ENCODE results near the gene LMO7.
"Not testable (repeated sequence)": the region's sequence is repeated elsewhere in the genome, so short reads cannot be mapped to it uniquely, and the experiment has no call there.

LMO7 gene

DNA sequence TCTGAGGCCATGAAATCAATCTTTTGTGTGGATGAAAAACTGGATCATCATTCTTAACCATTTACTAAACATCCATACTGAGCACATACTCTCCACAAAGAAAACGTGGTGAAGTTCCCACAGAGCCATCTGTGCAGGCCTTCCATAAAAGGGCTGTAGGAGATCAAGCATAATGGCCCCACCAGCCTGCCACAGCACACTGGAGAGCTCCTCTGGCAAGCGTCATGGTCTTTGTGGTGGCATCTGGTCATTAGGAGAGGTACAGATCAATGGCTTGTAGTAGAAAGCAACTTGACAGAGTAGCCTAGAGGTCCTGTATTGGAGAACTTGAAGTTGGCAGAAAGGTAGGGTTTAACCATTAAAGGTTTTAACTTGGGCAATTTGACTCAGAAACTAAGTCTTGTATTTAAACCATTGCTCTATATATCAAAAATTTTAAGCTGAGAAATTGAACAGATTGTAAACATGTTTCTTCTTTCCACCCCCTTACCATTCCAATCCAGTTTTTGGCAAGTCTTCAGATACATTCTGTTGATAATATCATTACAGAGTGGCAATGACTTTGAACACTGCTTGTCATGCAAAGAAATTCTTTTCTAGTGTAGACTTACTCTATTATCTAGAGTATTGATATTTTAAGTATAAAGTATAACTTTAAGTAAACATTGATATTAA is 128.3 kb downstream of the LMO7 start:
- DNase-seq (ENCODE audit: extremely low spot score, insufficient read length, low read depth) (no peak), FAIRE-seq (no peak)

DNA sequence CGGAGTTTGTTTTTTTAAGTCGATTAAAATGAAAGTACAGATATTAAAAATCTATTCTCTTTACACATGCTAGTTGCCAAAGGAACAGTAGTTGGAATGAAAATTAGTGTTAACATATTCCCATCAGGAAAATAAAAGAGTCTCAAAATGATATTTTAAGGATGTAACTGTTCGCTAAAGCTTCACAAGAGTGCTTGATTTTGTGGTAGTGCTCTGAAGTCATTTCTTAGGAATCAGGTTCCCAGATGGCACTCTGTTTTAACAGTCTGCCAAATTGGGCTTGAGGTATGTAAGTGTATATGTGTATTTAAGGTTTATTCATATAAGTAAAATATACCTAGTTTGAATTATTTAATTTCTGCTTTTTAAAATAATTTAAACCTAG is 128.8 kb downstream of the LMO7 start:
- DNase-seq (ENCODE audit: extremely low spot score, insufficient read length, low read depth) (no peak), FAIRE-seq (no peak)

DNA sequence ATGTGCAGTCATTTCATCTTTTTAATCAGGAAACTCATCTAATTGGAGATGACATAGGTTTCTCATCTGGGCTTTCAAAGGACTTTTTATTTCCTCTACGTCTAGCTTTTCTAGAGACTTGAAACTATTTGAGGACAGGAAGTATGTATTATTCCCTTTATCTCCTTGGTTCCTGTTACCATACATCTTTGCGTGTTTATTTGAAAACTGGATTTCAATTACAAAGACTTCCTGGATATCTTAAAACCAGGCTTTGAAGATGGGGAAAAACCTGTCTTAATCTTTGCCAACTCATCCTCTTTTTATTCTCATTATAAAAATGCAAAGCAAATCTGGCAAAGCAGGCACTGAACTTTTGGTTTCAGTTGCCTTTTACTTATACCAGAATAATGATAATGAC is 130.5 kb downstream of the LMO7 start:
- no peak for FAIRE-seq
- DNase-seq (ENCODE audit: extremely low spot score, insufficient read length, low read depth), result no peak

DNA sequence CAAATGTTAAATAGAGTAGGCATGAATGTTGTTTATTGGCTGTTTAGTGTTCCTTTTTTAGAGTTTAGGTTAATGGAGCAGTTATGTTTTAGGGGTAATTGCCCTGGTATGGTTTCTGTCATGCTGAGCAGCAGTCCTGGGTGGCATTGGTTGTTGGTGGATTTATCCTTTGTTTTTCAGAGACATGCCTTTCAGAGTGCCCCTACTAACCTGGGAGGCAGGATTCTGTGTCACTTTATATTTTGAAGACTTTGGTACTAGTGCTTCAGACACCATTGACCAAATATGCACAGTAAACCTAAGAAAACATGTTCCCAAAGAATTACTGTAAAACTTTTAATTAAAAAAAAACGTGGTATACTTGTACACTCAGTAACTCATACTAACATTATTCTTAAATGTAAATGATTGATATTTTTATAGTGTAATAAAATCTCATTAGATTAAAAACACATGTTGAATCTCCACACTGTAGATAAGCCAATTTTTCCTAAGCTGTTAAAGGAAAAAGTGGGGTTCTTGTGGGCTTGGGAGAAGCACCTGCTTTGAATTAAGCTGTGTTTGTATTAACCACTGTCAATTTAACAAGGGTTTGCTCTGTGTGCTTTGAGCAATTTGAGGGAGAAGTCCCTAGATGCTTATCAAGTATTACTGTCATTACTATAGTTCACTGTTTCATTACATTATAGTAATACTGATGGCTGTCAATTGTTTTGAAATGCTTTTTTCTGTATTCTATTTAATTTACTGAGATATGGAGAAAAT is 133.2 kb downstream of the LMO7 start:
- FAIRE-seq (no peak), DNase-seq (ENCODE audit: extremely low spot score, insufficient read length, low read depth) (no peak)

DNA sequence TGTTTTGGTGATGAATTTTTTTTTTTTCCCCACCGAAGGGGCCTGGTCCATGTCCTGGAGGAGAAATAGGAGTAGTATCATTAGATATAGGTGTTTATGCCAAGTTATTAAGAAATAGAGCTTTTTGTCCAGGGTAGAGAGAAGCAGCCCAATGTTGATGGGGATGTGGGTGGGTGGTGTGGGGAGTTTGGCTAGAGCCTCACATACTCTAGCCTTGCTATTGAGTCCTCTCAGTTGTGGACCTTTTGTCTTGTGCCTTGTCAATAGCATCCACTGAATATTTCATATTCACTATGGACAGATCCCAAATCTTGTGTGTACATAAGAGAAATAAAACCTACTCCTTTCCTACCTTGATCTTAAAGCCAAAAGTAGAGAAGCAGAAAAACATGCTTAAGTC is 134.0 kb downstream of the LMO7 start:
- no peak for DNase-seq (ENCODE audit: extremely low spot score, insufficient read length, low read depth)
- no peak for FAIRE-seq

DNA sequence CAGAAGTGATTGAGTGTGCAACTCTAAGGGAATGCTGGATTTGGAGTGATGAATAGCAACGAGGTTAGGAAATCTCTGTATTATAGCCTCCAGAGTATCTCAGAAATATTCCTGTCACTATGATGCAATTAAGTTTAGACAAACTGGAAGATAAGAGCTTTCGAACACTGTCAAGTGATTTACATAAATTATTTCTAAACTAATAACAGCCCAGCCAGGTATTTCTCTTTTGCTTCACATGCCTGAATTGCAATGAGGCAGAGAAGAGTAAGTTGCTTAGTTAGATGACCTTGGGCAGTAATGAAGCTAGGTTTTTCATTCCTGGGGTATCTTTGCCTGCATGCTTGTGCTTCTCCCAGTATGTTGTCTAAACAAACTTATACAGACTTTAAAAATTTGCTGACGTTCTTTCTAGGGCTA is 134.5 kb downstream of the LMO7 start:
- no peak for FAIRE-seq

DNA sequence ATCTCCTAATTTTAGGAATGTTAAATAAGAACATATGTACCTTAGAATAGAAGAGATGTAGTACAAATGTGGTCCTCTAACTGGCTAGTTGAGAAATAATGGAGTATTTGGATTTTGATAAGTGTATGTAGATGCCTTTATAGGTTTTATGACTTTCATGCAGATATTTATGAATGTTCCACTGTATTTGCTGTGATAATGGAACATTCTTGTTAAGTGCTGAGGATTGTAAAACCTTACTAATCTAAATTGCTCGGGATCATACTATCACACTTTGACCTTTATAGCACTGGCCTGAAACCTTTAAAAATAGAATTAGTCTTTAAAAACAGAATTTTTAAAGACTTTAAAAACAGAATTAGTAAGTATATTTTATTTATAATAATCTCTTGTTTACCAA is 135.1 kb downstream of the LMO7 start:
- no peak for DNase-seq (ENCODE audit: extremely low spot score, insufficient read length, low read depth)
- no peak for FAIRE-seq

More for the DNA sequence above, 134.5 kb downstream of the LMO7 start:
- no peak for DNase-seq (ENCODE audit: extremely low spot score, insufficient read length, low read depth)

DNA sequence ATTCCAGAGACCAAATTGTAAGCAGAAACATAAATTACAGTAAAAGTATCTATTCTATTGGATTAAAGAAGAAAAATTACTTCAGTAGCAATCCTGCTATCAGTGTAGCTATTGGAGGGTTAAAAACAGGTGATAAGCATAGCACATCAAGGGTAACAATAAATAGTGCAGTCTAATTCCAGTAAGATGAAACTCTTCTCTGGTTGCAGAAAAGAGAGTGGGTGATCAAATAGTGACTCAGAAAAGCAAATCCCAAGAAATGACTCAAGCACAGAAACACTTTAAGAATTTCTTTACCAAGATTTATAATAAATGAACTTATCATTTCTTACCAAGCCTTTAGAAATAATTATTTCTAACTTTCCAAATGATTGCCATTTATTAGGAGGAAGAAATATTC is 135.7 kb downstream of the LMO7 start:
- no peak for DNase-seq (ENCODE audit: extremely low spot score, insufficient read length, low read depth)
- FAIRE-seq, result no peak

DNA sequence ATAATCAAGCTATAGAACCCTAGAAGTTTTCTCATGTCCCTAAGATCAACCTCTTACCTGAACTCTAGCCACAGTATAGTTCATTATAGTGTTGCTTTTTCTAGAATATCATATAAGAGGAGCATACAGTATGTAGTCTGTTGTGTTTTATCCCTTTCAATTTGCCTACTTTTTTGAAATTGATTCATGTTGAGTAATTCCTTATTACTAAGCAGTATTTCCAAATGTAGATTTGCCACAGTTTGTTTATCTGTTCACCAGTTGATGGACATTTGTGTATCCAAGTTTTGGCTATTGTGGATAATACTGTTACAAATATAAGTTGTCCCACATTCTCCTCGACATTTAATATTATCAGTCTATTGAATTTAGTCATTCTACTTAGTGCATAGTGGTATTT is 138.0 kb downstream of the LMO7 start:
- FAIRE-seq (no peak), DNase-seq (ENCODE audit: extremely low spot score, insufficient read length, low read depth) (no peak)

DNA sequence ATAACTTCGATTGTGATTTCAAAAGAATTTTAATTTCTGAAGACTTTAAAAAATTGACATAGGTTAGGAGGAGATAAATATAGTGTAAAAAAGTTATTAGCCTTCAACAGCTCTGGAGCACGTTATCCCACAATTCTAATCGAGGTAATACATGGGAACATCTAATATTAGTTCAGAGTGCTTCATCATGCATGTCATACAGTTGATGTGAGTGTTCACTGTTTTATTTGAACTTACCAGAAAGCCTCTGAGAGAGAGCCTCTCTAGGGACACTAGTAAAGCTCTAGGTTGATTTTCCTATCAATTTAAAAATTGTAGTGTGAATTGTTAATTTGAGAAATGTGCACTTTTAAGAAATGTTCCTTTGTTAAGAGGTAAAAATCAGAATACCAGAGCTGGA is 140.4 kb downstream of the LMO7 start:
- no peak for DNase-seq (ENCODE audit: extremely low spot score, insufficient read length, low read depth)
- no peak for FAIRE-seq

DNA sequence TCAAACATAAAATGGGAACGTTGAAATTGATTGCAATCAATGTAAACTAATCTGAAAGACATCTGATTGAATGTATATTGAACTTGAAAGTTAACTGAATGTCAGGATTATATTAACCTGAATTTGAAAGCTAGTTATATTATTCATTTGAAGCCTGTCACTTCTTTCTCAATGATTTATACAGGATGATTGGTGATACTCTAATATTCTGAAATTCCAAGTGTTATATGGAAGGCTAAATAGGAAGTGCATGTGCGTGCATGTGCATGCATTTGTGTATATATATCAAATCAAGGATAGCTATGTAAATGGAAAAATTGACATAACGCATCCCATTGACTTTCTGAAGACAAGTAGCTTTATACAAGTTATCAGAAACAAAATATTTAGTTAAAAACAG is 143.3 kb downstream of the LMO7 start:
- no peak for FAIRE-seq
- DNase-seq (ENCODE audit: extremely low spot score, insufficient read length, low read depth), result no peak

DNA sequence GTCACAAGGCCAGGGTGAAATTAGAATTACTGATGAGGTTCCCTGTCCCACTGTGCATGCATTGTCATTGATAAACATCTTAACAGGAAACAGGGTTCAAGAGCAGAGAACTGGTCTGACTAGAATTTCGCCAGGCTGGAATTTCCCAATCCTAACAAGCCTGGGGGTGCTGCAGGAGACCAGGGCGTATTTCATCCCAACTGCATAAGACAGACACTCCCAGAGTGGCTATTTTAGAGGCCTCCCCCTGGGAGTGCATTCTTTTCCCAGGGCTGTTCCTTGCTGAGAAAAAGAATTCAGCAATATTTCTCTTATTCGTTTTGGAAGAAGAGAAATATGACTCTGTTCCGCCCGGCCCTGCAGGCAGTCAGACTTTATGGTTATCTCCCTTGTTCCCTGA is 144.0 kb downstream of the LMO7 start:
- not testable (repeated sequence) for FAIRE-seq; DNase-seq (ENCODE audit: extremely low spot score, insufficient read length, low read depth)

DNA sequence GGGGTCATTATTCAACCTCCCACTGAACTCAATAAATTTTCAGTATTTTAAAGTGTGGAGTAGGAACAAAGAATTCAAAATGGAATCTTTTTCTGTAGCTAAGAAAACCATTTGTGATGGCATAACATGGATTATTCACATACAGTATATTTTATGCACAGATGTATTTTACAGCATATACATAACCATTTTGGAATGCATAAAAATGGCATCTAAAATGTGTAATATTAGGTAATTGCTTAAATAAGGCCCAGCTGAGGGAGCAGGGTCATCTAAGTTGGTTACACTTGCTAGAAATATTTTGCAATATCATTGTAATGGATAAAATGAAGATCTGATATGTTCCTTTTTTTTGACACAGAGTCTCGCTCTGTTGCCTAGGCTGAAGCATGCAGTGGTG is 146.9 kb downstream of the LMO7 start:
- DNase-seq (ENCODE audit: extremely low spot score, insufficient read length, low read depth), result no peak
- FAIRE-seq, result no peak

DNA sequence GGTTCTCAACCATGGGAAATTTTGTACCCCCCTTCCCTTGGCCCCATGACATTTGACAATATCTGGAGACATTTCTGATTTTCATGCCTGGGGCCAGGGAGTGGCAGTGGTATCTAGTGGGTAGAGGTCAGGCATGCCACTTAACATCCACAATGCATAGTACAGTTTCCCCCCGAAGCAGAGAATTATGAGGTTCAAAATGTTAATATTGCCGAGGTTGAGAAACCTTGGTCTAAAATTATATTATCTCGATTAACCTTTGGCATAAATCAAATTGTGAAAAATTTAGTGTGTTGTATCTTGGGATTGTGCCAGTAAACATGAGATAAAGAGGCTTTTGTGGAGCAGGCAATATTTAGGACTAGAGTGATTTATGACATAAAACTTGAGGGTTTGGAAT is 147.9 kb downstream of the LMO7 start:
- no peak for DNase-seq (ENCODE audit: extremely low spot score, insufficient read length, low read depth)
- no peak for FAIRE-seq

DNA sequence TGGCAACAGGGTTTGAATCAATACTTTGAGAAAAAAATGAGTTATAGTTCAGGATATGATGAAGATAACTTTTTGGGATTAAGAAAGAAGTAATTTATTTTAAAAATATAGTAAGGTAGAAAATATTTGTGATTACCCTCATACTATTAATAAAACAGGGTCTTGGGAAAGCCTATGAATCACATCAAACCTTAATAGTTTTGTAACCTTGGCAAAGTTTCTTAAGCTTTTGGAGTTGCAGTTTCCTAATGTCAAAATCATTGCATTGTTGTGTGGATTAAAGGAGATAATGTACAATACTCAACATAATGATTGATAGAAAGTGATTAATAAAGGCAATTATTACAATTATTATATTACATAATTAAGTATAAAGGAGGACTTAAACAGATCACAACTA is 149.0 kb downstream of the LMO7 start:
- FAIRE-seq, result no peak
- DNase-seq (ENCODE audit: extremely low spot score, insufficient read length, low read depth), result no peak

DNA sequence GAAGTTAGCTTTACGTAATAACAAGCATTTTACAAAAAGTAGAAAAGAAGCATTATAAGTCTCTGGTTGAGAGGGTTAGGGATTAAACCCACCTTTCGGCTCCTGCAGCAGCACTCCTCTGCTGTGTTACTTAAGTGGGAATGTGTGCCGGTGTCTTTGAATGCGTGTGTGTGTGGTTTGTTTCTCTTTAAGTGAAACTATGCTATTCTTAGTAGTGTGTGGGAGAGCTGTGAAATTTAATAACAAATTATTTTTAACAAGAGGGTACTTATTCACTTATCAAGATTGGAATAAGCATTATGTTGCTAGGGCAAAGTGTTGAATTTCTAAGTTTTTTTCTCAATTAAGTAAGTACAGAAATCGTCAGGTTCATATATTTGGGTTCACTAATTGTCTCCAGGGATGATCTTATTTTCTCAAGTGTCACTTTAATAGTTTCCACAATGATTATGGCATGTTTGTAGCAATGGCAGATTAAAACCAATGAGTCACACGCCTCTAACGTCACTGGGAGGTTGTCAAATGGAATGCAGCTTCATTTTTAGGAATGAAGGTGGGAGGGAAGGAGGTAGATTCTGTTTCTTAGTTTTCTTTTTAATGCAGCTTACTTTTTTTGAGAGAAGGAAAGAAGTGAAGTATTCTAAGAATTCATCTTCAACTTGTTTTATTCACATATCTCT is 151.3 kb downstream of the LMO7 start:
- DNase-seq (ENCODE audit: extremely low spot score, insufficient read length, low read depth), result no peak
- FAIRE-seq, result no peak

DNA sequence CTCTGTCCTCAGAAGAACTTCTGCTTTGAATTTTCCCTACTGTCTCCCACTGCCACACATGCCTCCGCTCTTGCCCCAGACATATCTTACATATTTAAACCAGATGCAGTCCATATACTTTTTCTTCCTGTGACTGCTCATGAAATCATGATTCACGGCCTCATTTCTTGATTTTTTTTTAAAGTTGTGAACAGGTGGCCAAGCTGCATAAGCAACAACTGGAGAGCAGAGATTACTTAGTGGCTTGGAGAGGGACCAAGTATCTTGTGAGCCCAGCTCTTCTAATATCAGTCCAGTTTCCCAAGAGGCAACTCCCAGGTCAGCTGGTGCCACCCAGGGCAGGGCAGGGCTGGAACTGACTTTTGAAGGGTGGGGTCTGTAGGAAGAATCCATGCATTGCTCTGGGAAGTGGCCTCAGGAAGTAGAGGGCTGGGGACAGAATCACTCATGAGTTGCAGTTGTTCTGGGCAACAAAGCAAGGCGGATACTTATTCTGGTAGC is 152.4 kb downstream of the LMO7 start:
- FAIRE-seq (no peak), DNase-seq (ENCODE audit: extremely low spot score, insufficient read length, low read depth) (no peak)

DNA sequence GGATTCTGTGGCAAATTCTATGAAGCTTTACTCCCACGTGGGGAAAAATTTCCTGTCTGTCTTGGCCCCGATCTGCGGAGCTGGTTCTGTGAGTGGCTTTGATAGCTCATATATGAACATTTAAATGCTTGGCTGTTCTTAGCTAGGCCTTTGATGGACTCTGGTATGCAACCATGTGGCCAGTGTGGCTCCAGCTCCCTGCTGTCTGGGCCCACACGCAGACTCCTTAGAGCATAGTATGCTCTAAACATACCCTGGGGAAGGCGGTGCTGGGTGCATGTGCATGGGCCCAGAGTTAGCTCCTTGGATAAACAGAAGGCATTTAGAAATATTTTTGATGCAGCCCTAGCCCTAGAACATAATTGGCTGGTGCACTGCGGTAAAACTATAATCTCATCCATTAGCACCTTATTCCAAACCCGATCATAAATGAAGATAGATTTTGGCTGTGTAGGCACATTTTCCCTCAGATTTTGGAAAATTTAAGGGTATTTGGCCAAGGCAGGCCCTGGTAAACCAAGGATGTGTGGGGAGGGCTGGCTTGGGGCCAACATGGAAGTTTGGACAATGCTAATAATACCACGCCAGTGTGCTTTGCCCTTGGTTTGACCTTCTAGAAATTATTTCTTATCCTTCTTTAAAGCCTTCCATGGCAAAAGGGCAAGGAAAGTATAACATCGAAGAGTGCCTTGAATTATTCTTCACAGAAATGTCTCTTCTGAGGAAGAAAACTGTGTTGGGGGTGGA is 153.5 kb downstream of the LMO7 start:
- no peak for DNase-seq (ENCODE audit: extremely low spot score, insufficient read length, low read depth)
- no peak for FAIRE-seq

DNA sequence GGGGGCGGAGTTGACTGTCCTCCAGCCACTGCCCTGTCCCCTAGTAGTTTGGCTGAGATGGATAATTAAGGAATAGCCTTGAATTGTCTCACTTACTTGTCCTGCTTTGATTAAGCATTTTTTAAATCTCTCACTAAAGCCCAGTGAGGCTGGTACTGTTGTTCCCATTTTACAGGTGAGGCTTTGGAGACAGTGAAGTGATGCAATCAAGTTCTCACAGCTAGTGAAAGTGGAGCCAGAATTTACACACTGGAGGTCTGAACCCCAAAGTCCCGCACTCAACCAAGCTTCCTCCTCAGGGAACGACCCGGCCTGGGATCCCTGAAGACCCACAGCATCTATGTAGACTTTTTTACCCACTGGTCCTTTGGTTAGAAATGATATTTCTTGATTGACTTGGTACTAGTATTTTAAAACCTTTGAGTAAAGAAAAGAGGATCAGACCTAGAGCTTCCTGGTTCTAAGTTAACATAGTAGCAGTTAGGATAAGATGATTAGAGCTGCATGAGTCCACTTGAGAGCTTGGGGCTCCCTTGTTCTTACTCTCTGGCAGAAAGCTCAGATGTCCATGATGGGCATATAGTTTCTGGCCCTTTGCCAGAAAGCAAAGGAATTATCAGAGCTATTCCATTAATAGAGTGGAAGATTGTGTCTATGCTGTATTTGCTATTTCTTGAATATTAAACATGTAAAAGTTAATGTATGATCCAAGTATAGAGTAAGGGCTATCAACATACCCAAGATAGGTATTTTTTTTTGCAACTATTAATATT is 154.3 kb downstream of the LMO7 start:
- FAIRE-seq, result no peak
- DNase-seq (ENCODE audit: extremely low spot score, insufficient read length, low read depth), result no peak
